22Rv1 (cell line): ENCODE data around the gene ATPAF1.

Experiments
- CTCF ChIP-seq: fragments of 450-650 bp; IDR thresholded peaks from 2 replicates; pipeline ENCODE4 v1.5.1; 2017; ENCODE audit warnings: mild to moderate bottlenecking
- ZFX ChIP-seq: fragments of 450-650 bp; IDR thresholded peaks from 2 replicates; pipeline ENCODE4 v1.6.1; 2017; ENCODE audit warnings: antibody characterized with exemption, borderline replicate concordance

DNA sequence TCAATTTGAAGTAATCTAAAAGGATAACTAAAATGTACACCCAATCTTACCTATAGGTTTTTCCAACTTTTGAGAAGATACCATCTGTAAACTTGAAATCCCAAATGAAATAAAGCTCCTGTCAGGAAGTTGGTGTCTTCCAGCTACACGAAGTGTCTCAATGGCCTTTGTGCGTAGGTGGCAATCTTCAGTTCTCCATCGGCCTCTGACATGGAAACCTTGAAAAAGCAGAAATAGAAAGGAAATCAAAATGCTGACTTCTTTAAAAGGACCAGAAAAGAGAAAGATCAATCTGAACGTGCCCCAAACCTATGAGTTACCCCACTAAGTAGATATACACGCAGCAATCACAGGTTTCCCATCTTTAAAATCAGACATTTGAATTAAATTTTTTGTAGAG is 74.1 kb downstream of the ATPAF1 start:
- no peak for TF ChIP-seq CTCF
- TF ChIP-seq ZFX: no peak
